ENCODE results near the gene DHRS7C. TPM values are rescaled to one million over a fixed set of nuclear protein-coding genes. Genes with fewer than 3 reads are reported as not detected.

The DHRS7C gene
- total RNA-seq, 1 donor from 2014 or later = not detected

GRCh38 chr17:9820448-9820847, 29.1 kb upstream of the DHRS7C start:
- Mint-ChIP-seq H3K27ac (no peak overlapping the region), H3K27me3 (ENCODE audit: low read depth) (no peaks in the 10 kb centered on the region), H3K4me1 (ENCODE audit: low read depth) (no peaks in the 10 kb centered on the region), H3K36me3 (ENCODE audit: low read depth) (no peaks in the 10 kb centered on the region), H3K9me3 (peaks cover 3% of the 10 kb centered on the region), H3K4me3 (ENCODE audit: low read depth) (no peak overlapping the region)
- intact Hi-C loops (cut with micrococcal nuclease) = no loop called here
- DNase-seq (ENCODE audit: low spot score) = no peak

- Mint-ChIP-seq H3K27me3 (ENCODE audit: low read depth) (no peaks in the 10 kb centered on the region), H3K4me3 (ENCODE audit: low read depth) (no peak overlapping the region), H3K4me1 (ENCODE audit: low read depth) (no peaks in the 10 kb centered on the region), H3K27ac (no peak overlapping the region), H3K36me3 (ENCODE audit: low read depth) (no peaks in the 10 kb centered on the region), H3K9me3 (peaks cover 3% of the 10 kb centered on the region)
- no peak for DNase-seq (ENCODE audit: low spot score)
- intact Hi-C loops (cut with micrococcal nuclease) = no loop called here
These were observed 27.4 kb upstream of the DHRS7C start for GRCh38 chr17:9818760-9819159.

- Mint-ChIP-seq H3K4me3 (ENCODE audit: low read depth) (no peak overlapping the region), H3K4me1 (ENCODE audit: low read depth) (no peaks in the 10 kb centered on the region), H3K36me3 (ENCODE audit: low read depth) (no peaks in the 10 kb centered on the region), H3K27ac (no peak overlapping the region), H3K9me3 (peaks cover 3% of the 10 kb centered on the region), H3K27me3 (ENCODE audit: low read depth) (no peaks in the 10 kb centered on the region)
- DNase-seq (ENCODE audit: low spot score) = no peak
- intact Hi-C loops (cut with micrococcal nuclease) = no loop called here
These were observed 25.7 kb upstream of the DHRS7C start for GRCh38 chr17:9817086-9817485.

- no peaks in the 10 kb centered on the region for H3K27me3 Mint-ChIP-seq (ENCODE audit: low read depth)
- DNase-seq (ENCODE audit: low spot score) = no peak
- H3K27ac Mint-ChIP-seq = no peak overlapping the region
- H3K36me3 Mint-ChIP-seq (ENCODE audit: low read depth) = no peaks in the 10 kb centered on the region
- no peak overlapping the region for H3K4me3 Mint-ChIP-seq (ENCODE audit: low read depth)
- intact Hi-C loops (cut with micrococcal nuclease) = no loop called here
- H3K4me1 Mint-ChIP-seq (ENCODE audit: low read depth) = no peaks in the 10 kb centered on the region
- H3K9me3 Mint-ChIP-seq = peaks cover 3% of the 10 kb centered on the region
These were observed 25.1 kb upstream of the DHRS7C start for GRCh38 chr17:9816472-9816871.

GRCh38 chr17:9814337-9814945, 23.0 kb upstream of the DHRS7C start:
- Mint-ChIP-seq H3K27me3 (ENCODE audit: low read depth) (no peaks in the 10 kb centered on the region), H3K27ac (no peak overlapping the region), H3K4me1 (ENCODE audit: low read depth) (no peaks in the 10 kb centered on the region), H3K9me3 (peaks cover 3% of the 10 kb centered on the region), H3K36me3 (ENCODE audit: low read depth) (no peaks in the 10 kb centered on the region), H3K4me3 (ENCODE audit: low read depth) (no peak overlapping the region)
- intact Hi-C loops (cut with micrococcal nuclease) = no loop called here
- no peak for DNase-seq (ENCODE audit: low spot score)

- DNase-seq (ENCODE audit: low spot score) = no peak
- intact Hi-C loops (cut with micrococcal nuclease) = no loop called here
These were observed 21.8 kb upstream of the DHRS7C start for GRCh38 chr17:9813166-9813565.

GRCh38 chr17:9811537-9811936, 20.1 kb upstream of the DHRS7C start:
- Mint-ChIP-seq H3K27ac (no peak overlapping the region), H3K4me1 (ENCODE audit: low read depth) (no peaks in the 10 kb centered on the region), H3K36me3 (ENCODE audit: low read depth) (no peaks in the 10 kb centered on the region), H3K4me3 (ENCODE audit: low read depth) (no peak overlapping the region), H3K9me3 (peaks cover 3% of the 10 kb centered on the region), H3K27me3 (ENCODE audit: low read depth) (no peaks in the 10 kb centered on the region)
- intact Hi-C loops (cut with micrococcal nuclease) = no loop called here
- DNase-seq (ENCODE audit: low spot score) = no peak

More at GRCh38 chr17:9813166-9813565, 21.8 kb upstream of the DHRS7C start:
- Mint-ChIP-seq H3K27me3 (ENCODE audit: low read depth) (no peaks in the 10 kb centered on the region), H3K4me3 (ENCODE audit: low read depth) (no peak overlapping the region), H3K36me3 (ENCODE audit: low read depth) (no peaks in the 10 kb centered on the region), H3K4me1 (ENCODE audit: low read depth) (no peaks in the 10 kb centered on the region), H3K27ac (no peak overlapping the region), H3K9me3 (peaks cover 3% of the 10 kb centered on the region)

GRCh38 chr17:9811086-9811485, 19.7 kb upstream of the DHRS7C start:
- no peak for DNase-seq (ENCODE audit: low spot score)
- intact Hi-C loops (cut with micrococcal nuclease) = no loop called here
- Mint-ChIP-seq H3K4me3 (ENCODE audit: low read depth) (no peak overlapping the region), H3K27ac (no peak overlapping the region), H3K27me3 (ENCODE audit: low read depth) (no peaks in the 10 kb centered on the region), H3K9me3 (peaks cover under 1% of the 10 kb centered on the region), H3K4me1 (ENCODE audit: low read depth) (no peaks in the 10 kb centered on the region), H3K36me3 (ENCODE audit: low read depth) (no peaks in the 10 kb centered on the region)

GRCh38 chr17:9810100-9810949, 18.9 kb upstream of the DHRS7C start:
- no peaks in the 10 kb centered on the region for H3K9me3 Mint-ChIP-seq
- no peak overlapping the region for H3K27ac Mint-ChIP-seq
- intact Hi-C loops (cut with micrococcal nuclease) = no loop called here
- no peaks in the 10 kb centered on the region for H3K36me3 Mint-ChIP-seq (ENCODE audit: low read depth)
- no peak for DNase-seq (ENCODE audit: low spot score)
- H3K27me3 Mint-ChIP-seq (ENCODE audit: low read depth) = no peaks in the 10 kb centered on the region
- no peak overlapping the region for H3K4me3 Mint-ChIP-seq (ENCODE audit: low read depth)
- H3K4me1 Mint-ChIP-seq (ENCODE audit: low read depth) = no peaks in the 10 kb centered on the region

- Mint-ChIP-seq H3K27ac (no peak overlapping the region), H3K36me3 (ENCODE audit: low read depth) (no peaks in the 10 kb centered on the region)
These were observed 18.0 kb upstream of the DHRS7C start for GRCh38 chr17:9809409-9809808.

GRCh38 chr17:9806699-9807098, 15.3 kb upstream of the DHRS7C start:
- H3K9me3 Mint-ChIP-seq = no peaks in the 10 kb centered on the region
- H3K36me3 Mint-ChIP-seq (ENCODE audit: low read depth) = no peaks in the 10 kb centered on the region

More at GRCh38 chr17:9809409-9809808, 18.0 kb upstream of the DHRS7C start:
- no peaks in the 10 kb centered on the region for H3K27me3 Mint-ChIP-seq (ENCODE audit: low read depth)
- intact Hi-C loops (cut with micrococcal nuclease) = no loop called here
- no peak overlapping the region for H3K4me3 Mint-ChIP-seq (ENCODE audit: low read depth)
- DNase-seq (ENCODE audit: low spot score) = no peak
- H3K9me3 Mint-ChIP-seq = no peaks in the 10 kb centered on the region
- H3K4me1 Mint-ChIP-seq (ENCODE audit: low read depth) = no peaks in the 10 kb centered on the region

GRCh38 chr17:9805769-9806168, 14.4 kb upstream of the DHRS7C start:
- intact Hi-C loops (cut with micrococcal nuclease) = no loop called here
- Mint-ChIP-seq H3K4me3 (ENCODE audit: low read depth) (no peak overlapping the region), H3K36me3 (ENCODE audit: low read depth) (no peaks in the 10 kb centered on the region), H3K9me3 (no peaks in the 10 kb centered on the region), H3K27me3 (ENCODE audit: low read depth) (no peaks in the 10 kb centered on the region), H3K27ac (no peak overlapping the region), H3K4me1 (ENCODE audit: low read depth) (no peaks in the 10 kb centered on the region)
- DNase-seq (ENCODE audit: low spot score) = no peak

More at GRCh38 chr17:9806699-9807098, 15.3 kb upstream of the DHRS7C start:
- H3K4me3 Mint-ChIP-seq (ENCODE audit: low read depth) = no peak overlapping the region
- H3K27ac Mint-ChIP-seq = no peak overlapping the region
- no peaks in the 10 kb centered on the region for H3K27me3 Mint-ChIP-seq (ENCODE audit: low read depth)
- no peak for DNase-seq (ENCODE audit: low spot score)
- intact Hi-C loops (cut with micrococcal nuclease) = no loop called here
- H3K4me1 Mint-ChIP-seq (ENCODE audit: low read depth) = no peaks in the 10 kb centered on the region

GRCh38 chr17:9802697-9803096, 11.3 kb upstream of the DHRS7C start:
- no peak overlapping the region for H3K27ac Mint-ChIP-seq
- no peaks in the 10 kb centered on the region for H3K9me3 Mint-ChIP-seq
- no peak overlapping the region for H3K4me3 Mint-ChIP-seq (ENCODE audit: low read depth)
- H3K4me1 Mint-ChIP-seq (ENCODE audit: low read depth) = no peaks in the 10 kb centered on the region
- DNase-seq (ENCODE audit: low spot score) = no peak
- H3K27me3 Mint-ChIP-seq (ENCODE audit: low read depth) = no peaks in the 10 kb centered on the region
- intact Hi-C loops (cut with micrococcal nuclease) = no loop called here
- no peaks in the 10 kb centered on the region for H3K36me3 Mint-ChIP-seq (ENCODE audit: low read depth)

All from activated T-helper 2 cell treated with anti-CD3 and anti-CD28 coated beads, Interferon-gamma antibody, Interleukin-2, Interleukin-4, amounts not matched to agents 10 μg/mL and 5 μg/mL and 100 μg/mL, durations not matched to agents 14 hours and 24 hours and 36 hours (primary cell).